GM12878 (cell line): ENCODE data around the gene ANO10. TPM values are rescaled to one million over a fixed set of nuclear protein-coding genes. Genes with fewer than 3 reads are reported as not detected.

Experiments
- ATAC-seq: fragments of 200-7000 bp; cut with Tn5 transposase; 3 replicates; pipeline ENCODE4 v1.9.1; 2020; ENCODE audit warnings: mild to moderate bottlenecking, moderate library complexity
- BruUV-seq: library from RNA; stranded (reverse); fragments of 400-500 nt; replicated peaks from 2 replicates; lab custom pipeline; 2021; lab: Mats Ljungman, UMichigan
- CTCF ChIA-PET: fragments of 300-600 bp; sonication (Branson Sonifier 250); formaldehyde crosslinking; extraction: SDS; loops from one replicate; lab custom pipeline; 2021; ENCODE audit warnings: inconsistent platforms; lab: Yijun Ruan, JAX
- POLR2A ChIA-PET: fragments of 350-600 bp; formaldehyde crosslinking; extraction: SDS; loops from one replicate; lab custom pipeline; 2021; ENCODE audit warnings: inconsistent platforms; lab: Charles Lee
- RAD21 ChIA-PET: fragments of 300-600 bp; sonication (Branson Sonifier 250); formaldehyde crosslinking; loops from one replicate; lab custom pipeline; 2023; ENCODE audit warnings: antibody characterized with exemption; ENCODE audit not compliant: unreplicated experiment; lab: Charles Lee
- SMC1A ChIA-PET: fragments of 300-600 bp; sonication (Branson Sonifier 250); formaldehyde crosslinking; loops from one replicate; lab custom pipeline; 2023; ENCODE audit not compliant: unreplicated experiment, uncharacterized antibody; lab: Charles Lee
- DNase-seq: peaks from one replicate; pipeline ENCODE4 v3.0.0-alpha.2; 2011; ENCODE audit warnings: low read depth, low spot score
- FAIRE-seq: peaks from 3 replicates; lab custom pipeline; 2011; peaks lifted over from hg19 to GRCh38; lab: Jason Lieb, UNC
- H2AFZ ChIP-seq: 2 replicates; pipeline ENCODE4 v1.6.0; 2011; ENCODE audit warnings: low read depth, low read length, control low read depth; ENCODE audit not compliant: control insufficient read depth
- H3K27ac ChIP-seq: 2 replicates; pipeline ENCODE4 v1.5.1; 2011; ENCODE audit warnings: control low read depth; ENCODE audit not compliant: control insufficient read depth, insufficient read depth
- H3K27me3 ChIP-seq, 2 experiments: replicated peaks in 1 of 2; 2 replicates each; pipeline versions ENCODE4 v1.6.0 to v1.6.1; 2011; ENCODE audit warnings: low read length in 1 of 2; ENCODE audit not compliant: control insufficient read depth in 2 of 2, insufficient read depth in 2 of 2
- H3K36me3 ChIP-seq, 2 experiments: 2 replicates each; pipeline ENCODE4 v1.5.1; 2011; ENCODE audit warnings: low read length in 1 of 2; ENCODE audit not compliant: control insufficient read depth in 2 of 2, insufficient read depth in 2 of 2
- H3K4me1 ChIP-seq: 2 replicates; pipeline ENCODE4 v1.6.1; 2011; ENCODE audit warnings: mild to moderate bottlenecking, low read length, moderate library complexity, mixed read lengths; ENCODE audit not compliant: control insufficient read depth, insufficient read depth
- H3K4me2 ChIP-seq: 2 replicates; pipeline ENCODE4 v1.6.0; 2011; ENCODE audit warnings: control low read depth; ENCODE audit not compliant: control insufficient read depth, insufficient read depth
- H3K4me3 ChIP-seq: fragments of 200-600 bp; sonication (generic); 2 replicates; pipeline ENCODE4 v1.5.1; 2016
- H3K79me2 ChIP-seq: 2 replicates; pipeline ENCODE4 v1.6.0; 2011; ENCODE audit warnings: low read length; ENCODE audit not compliant: control insufficient read depth, insufficient read depth
- H3K9ac ChIP-seq: 2 replicates; pipeline ENCODE4 v1.8.0; 2011; ENCODE audit warnings: low read length, control low read depth, mixed read lengths; ENCODE audit not compliant: control insufficient read depth, insufficient read depth
- H3K9me3 ChIP-seq: replicated peaks from 3 replicates; pipeline ENCODE4 v1.5.1; 2011; ENCODE audit warnings: mild to moderate bottlenecking, low read length; ENCODE audit not compliant: control insufficient read depth, insufficient read depth
- H4K20me1 ChIP-seq: 2 replicates; pipeline ENCODE4 v1.6.0; 2011; ENCODE audit not compliant: control insufficient read depth, insufficient read depth
- ASH2L ChIP-seq: fragments of 300-600, 200-600 bp; sonication (generic); IDR thresholded peaks from 2 replicates; pipeline ENCODE4 v1.6.1; 2017; ENCODE audit warnings: low read depth, mild to moderate bottlenecking, borderline replicate concordance
- BCL11A ChIP-seq: IDR thresholded peaks from 2 replicates; pipeline ENCODE4 v1.6.1; 2011; ENCODE audit warnings: low read depth, low read length
- BCLAF1 ChIP-seq: fragments of 450-650 bp; IDR thresholded peaks from 2 replicates; pipeline ENCODE4 v1.6.1; 2017; ENCODE audit warnings: antibody characterized with exemption, mild to moderate bottlenecking, moderate library complexity
- EP300 ChIP-seq, 2 experiments: fragments of 150-350 bp in 1 of 2; IDR thresholded peaks; 2 replicates each; pipeline ENCODE4 v1.6.1; 2011 to 2012; ENCODE audit warnings: low read depth in 2 of 2, low read length in 2 of 2, borderline replicate concordance in 1 of 2, improper control_type of control experiment in 1 of 2, inconsistent platforms in 1 of 2; ENCODE audit not compliant: control insufficient read depth in 1 of 2
- MEF2B ChIP-seq: fragments of 450-650 bp; IDR thresholded peaks from 2 replicates; pipeline ENCODE4 v1.6.1; 2018; ENCODE audit warnings: mild to moderate bottlenecking, moderate library complexity; ENCODE audit not compliant: partially characterized antibody, poor library complexity, severe bottlenecking
- MTA2 ChIP-seq: fragments of 450-650 bp; IDR thresholded peaks from 2 replicates; pipeline ENCODE4 v1.6.1; 2016; ENCODE audit warnings: low read depth, mild to moderate bottlenecking, moderate library complexity
- MTA3 ChIP-seq: IDR thresholded peaks from 2 replicates; pipeline ENCODE4 v1.6.1; 2012; ENCODE audit warnings: low read length, inconsistent platforms, borderline replicate concordance
- MYC ChIP-seq: IDR thresholded peaks from 2 replicates; pipeline ENCODE4 v1.6.1; 2011; ENCODE audit warnings: mild to moderate bottlenecking, low read length, moderate library complexity, inconsistent platforms; ENCODE audit not compliant: insufficient read depth, insufficient replicate concordance, insufficient read length, severe bottlenecking
- NR2F1 ChIP-seq: fragments of 450-650 bp; conservative IDR thresholded peaks from 2 replicates; pipeline ENCODE4 v1.6.1; 2017; ENCODE audit warnings: mild to moderate bottlenecking
- PAX5 ChIP-seq: IDR thresholded peaks from 2 replicates; pipeline ENCODE4 v1.6.1; 2011; ENCODE audit warnings: low read depth, low read length, borderline replicate concordance
- PAX8 ChIP-seq: fragments of 450-650 bp; IDR thresholded peaks from 2 replicates; pipeline ENCODE4 v1.6.1; 2017; ENCODE audit warnings: mild to moderate bottlenecking, moderate library complexity
- RB1 ChIP-seq: fragments of 450-650 bp; formaldehyde crosslinking; IDR thresholded peaks from 2 replicates; pipeline ENCODE4 v1.6.1; 2017; ENCODE audit warnings: mild to moderate bottlenecking, borderline replicate concordance
- RCOR1 ChIP-seq: conservative IDR thresholded peaks from 2 replicates; pipeline ENCODE4 v1.6.1; 2012; ENCODE audit warnings: low read depth, low read length, improper control_type of control experiment
- SMARCA5 ChIP-seq: fragments of 450-650 bp; IDR thresholded peaks from 2 replicates; pipeline ENCODE4 v1.6.1; 2017; ENCODE audit warnings: mild to moderate bottlenecking
- SMC3 ChIP-seq: IDR thresholded peaks from 2 replicates; pipeline ENCODE4 v1.6.1; 2011; ENCODE audit warnings: low read length, improper control_type of control experiment, borderline replicate concordance
- SREBF1 ChIP-seq: IDR thresholded peaks from 2 replicates; pipeline ENCODE4 v1.6.1; 2012; ENCODE audit warnings: mild to moderate bottlenecking, low read length
- ZBTB4 ChIP-seq: fragments of 450-650 bp; formaldehyde crosslinking; IDR thresholded peaks from 2 replicates; pipeline ENCODE4 v1.4.0; 2022; ENCODE audit warnings: mild to moderate bottlenecking, moderate library complexity
- ZNF207 ChIP-seq: fragments of 450-650 bp; IDR thresholded peaks from 2 replicates; pipeline ENCODE4 v1.6.1; 2014; ENCODE audit warnings: antibody characterized with exemption, mild to moderate bottlenecking, borderline replicate concordance
- ZZZ3 ChIP-seq: IDR thresholded peaks from 2 replicates; pipeline ENCODE4 v1.6.1; 2011; ENCODE audit warnings: low read depth; ENCODE audit not compliant: control insufficient read depth, insufficient read length
- WGBS: methylation state at CpG from one replicate; pipeline ENCODE4 v1.1.6; 2016; ENCODE audit warnings: low lambda C conversion rate; ENCODE audit not compliant: insufficient replicate concordance, insufficient coverage; ENCODE audit errors: missing lambda C conversion rate; 5-methylcytosine and 5-hydroxymethylcytosine counted together
- in situ Hi-C: fragments of 300-500 bp; cut with MboI; formaldehyde crosslinking; loops from 9 replicates; pipeline ENCODE4 v1.14.3; 2018; ENCODE audit warnings: mixed read lengths
- intact Hi-C: fragments of 100-400 bp; cut with micrococcal nuclease; formaldehyde crosslinking; loops from one replicate; pipeline ENCODE4 v1.14.2; 2022; ENCODE audit not compliant: unreplicated experiment
- polyA plus RNA-seq, 11 experiments: library from polyadenylated mRNA; depleted of rRNA in 4 of 11; unstranded in 6 of 11; stranded (reverse) in 5 of 11; fragments of >200 nt; fragmentation: Nextera tagmentation in 4 of 11; fragmentation: Illumina TruSeq in 1 of 11; extraction: Ambion mirVana in 4 of 11; extraction: Trizol in 1 of 11; gene quantifications; 1 replicate in 1 of 11; 2 replicates in 10 of 11; pipeline versions ENCODE4 v1.2.1 to v1.2.3, GENCODE V29; 2011 to 2016; ENCODE audit warnings: inconsistent platforms in 2 of 11, missing spikeins in 2 of 11, low read depth in 1 of 11
- total RNA-seq, 4 experiments: library from RNA; depleted of rRNA in 3 of 4; stranded (reverse); fragments of >200 nt in 3 of 4; fragmentation: Illumina TruSeq in 1 of 4; extraction: Trizol in 1 of 4; gene quantifications; 2 replicates each; pipeline versions ENCODE4 v1.2.1 to v1.2.3, GENCODE V29; 2013 to 2021

ANO10 gene
- total and polyA plus RNA-seq, 10 of the 15 experiments (the other 5 are each of a cell fraction or from before 2014, with no cell fraction given), result 0.29 to 21.9 (median 1.6) TPM

- FAIRE-seq (no peak), ATAC-seq (no peak), DNase-seq (no peak)
- H3K79me2 ChIP-seq, result no peaks in the 10 kb centered on the region
- POLR2A ChIA-PET, result no interaction called here
- WGBS, result 3% methylated on average over 6 of the region's 6 CpGs
- no peak overlapping the region for H2AFZ ChIP-seq
- SMC1A ChIA-PET, result no interaction called here
- no peaks in the 10 kb centered on the region for H3K4me1 ChIP-seq
- TF ChIP-seq RCOR1 (no peak), PAX8 (no peak), SMC3 (no peak), PAX5 (no peak), NR2F1 (no peak), MYC (no peak), MTA2 (no peak), ZNF207 (no peak), RB1 (no peak), ZZZ3 (no peak), SREBF1 (no peak), SMARCA5 (no peak), ZBTB4 (CRISPR knock-in tag) (no peak), BCL11A (no peak), EP300 (IDR thresholded peaks at IDR 0.05; ENCODE audit: borderline replicate concordance in 1 of 2, control insufficient read depth in 1 of 2, low read depth in 2 of 2, low read length in 2 of 2) (no peak), BCLAF1 (no peak), MEF2B (no peak), MTA3 (no peak), ASH2L (no peak)
- no peak overlapping the region for H3K4me2 ChIP-seq
- no peaks in the 10 kb centered on the region; the same call in 1 of the 2 replicates for H4K20me1 ChIP-seq
- peaks cover 0 to 2% of the 10 kb centered on the region in 2 experiments; a peak in 1 of 4 replicates for H3K27me3 ChIP-seq
- no peak overlapping the region for H3K9ac ChIP-seq
- intact Hi-C loops (loop anchor here (10.0 kb wide), 1 partner anchor 146 kb away; no protein-coding TSS in a partner anchor), in situ Hi-C loops (loop anchor here (10.0 kb wide), 1 partner anchor 406 kb away; no protein-coding TSS in a partner anchor)
- no peak overlapping the region for H3K27ac ChIP-seq
- H3K36me3 ChIP-seq, result no peaks in the 10 kb centered on the region; a peak in 2 of 4 replicates
- no peak overlapping the region for H3K4me3 ChIP-seq
- CTCF ChIA-PET, result no interaction called here
- BruUV-seq, result no TSS peak
- H3K9me3 ChIP-seq, result no peaks in the 10 kb centered on the region
- RAD21 ChIA-PET, result no interaction called here
Observed at GRCh38 chr3:43370293-43370980, 251.4 kb downstream of the ANO10 start.
